Measurements from ENCODE around the gene CLDN19.

DNA sequence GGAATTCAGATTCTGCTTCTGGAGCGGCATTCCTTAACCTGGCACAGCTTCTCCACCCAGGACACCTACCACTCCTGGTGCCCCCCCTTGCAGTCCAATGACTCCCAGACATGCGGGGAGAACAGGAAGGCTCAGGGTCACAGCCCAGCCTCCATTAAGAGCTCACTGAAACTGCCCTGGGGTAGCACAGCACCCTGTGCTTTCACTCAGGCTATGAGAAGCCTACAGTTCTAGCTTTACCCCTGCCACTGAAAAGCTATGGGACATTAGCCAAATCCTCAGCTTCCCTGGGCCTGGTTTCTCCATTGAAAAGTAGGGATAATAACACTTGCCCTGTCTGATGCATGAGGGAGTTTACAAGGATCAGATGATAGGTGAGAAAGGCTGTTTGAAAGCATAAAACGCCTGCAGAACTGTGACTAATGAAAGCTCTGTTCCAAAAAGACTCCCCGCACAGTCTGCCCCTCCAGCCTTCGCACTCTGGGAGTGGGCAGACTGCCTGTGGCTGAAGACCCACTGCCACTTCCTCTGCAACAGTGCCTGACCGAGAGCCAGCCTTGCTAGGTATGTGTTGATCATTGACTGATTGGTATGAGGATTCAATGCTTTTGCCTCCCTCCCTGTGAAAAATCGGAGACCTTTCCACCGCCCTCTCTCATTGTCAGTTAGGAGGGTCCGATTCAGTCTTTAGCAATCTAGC, 2.7 kb upstream of the CLDN19 start:
- TF ChIP-seq POLR2AphosphoS5 (IDR thresholded peaks at IDR 0.05) = no peak
- TF ChIP-seq, protein P1, sequence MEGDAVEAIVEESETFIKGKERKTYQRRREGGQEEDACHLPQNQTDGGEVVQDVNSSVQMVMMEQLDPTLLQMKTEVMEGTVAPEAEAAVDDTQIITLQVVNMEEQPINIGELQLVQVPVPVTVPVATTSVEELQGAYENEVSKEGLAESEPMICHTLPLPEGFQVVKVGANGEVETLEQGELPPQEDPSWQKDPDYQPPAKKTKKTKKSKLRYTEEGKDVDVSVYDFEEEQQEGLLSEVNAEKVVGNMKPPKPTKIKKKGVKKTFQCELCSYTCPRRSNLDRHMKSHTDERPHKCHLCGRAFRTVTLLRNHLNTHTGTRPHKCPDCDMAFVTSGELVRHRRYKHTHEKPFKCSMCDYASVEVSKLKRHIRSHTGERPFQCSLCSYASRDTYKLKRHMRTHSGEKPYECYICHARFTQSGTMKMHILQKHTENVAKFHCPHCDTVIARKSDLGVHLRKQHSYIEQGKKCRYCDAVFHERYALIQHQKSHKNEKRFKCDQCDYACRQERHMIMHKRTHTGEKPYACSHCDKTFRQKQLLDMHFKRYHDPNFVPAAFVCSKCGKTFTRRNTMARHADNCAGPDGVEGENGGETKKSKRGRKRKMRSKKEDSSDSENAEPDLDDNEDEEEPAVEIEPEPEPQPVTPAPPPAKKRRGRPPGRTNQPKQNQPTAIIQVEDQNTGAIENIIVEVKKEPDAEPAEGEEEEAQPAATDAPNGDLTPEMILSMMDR (IDR thresholded peaks at IDR 0.05) = no peak

All from gastroesophageal sphincter (tissue), 3 donors.